Body of pancreas (tissue), 4 donors: ENCODE measurements around the gene HNRNPA2B1. TPM values are rescaled to one million over a fixed set of nuclear protein-coding genes. Genes with fewer than 3 reads are reported as not detected.

Source experiments
- ATAC-seq: fragments of 150-250 bp; one replicate; pipeline ENCODE4 v1.9.1; 2016
- DNase-seq, 4 donors: peaks; one replicate each; pipeline ENCODE4 v3.0.0-alpha.2; 2019
- H3K27ac ChIP-seq, 4 donors: fragments of 200-600 bp; sonication (generic); 1 replicate in 3 of 4; 2 replicates in 1 of 4; pipeline versions ENCODE4 v1.5.1 to v1.6.1; 2016 to 2019; ENCODE audit warnings: mild to moderate bottlenecking in 1 of 4, mixed read lengths in 1 of 4, moderate library complexity in 1 of 4
- H3K27me3 ChIP-seq, 2 donors: fragments of 200-600 bp; sonication (generic); one replicate each; pipeline ENCODE4 v1.6.0; 2016; ENCODE audit warnings: mild to moderate bottlenecking in 1 of 2
- H3K36me3 ChIP-seq, 2 donors: fragments of 200-600 bp; sonication (generic); replicated peaks in 1 of 2; 2 replicates each; pipeline ENCODE4 v1.5.1; 2016; ENCODE audit warnings: low read depth in 2 of 2; ENCODE audit not compliant: insufficient read depth in 1 of 2
- H3K4me1 ChIP-seq: fragments of 200-600 bp; sonication (generic); one replicate; pipeline ENCODE4 v1.6.0; 2016
- H3K4me3 ChIP-seq, 2 donors: fragments of 200-600 bp; sonication (generic); 1 replicate in 1 of 2; 2 replicates in 1 of 2; pipeline ENCODE4 v1.5.1; 2016 to 2019
- H3K9me3 ChIP-seq, 3 donors: fragments of 200-600 bp; sonication (generic); 1 replicate in 2 of 3; 2 replicates in 1 of 3; pipeline ENCODE4 v1.5.1; 2016
- CTCF ChIP-seq, 7 experiments: fragments of 450-650 bp in 4 of 7; fragments of 200-600 bp in 3 of 7; sonication (generic) in 3 of 7; IDR thresholded peaks; one replicate each; pipeline ENCODE4 v1.5.1; 2016 to 2019; ENCODE audit warnings: antibody characterized with exemption in 7 of 7
- POLR2A ChIP-seq, 3 donors: fragments of 450-650 bp; IDR thresholded peaks; one replicate each; pipeline ENCODE4 v1.6.1; 2016; ENCODE audit warnings: antibody characterized with exemption in 3 of 3, mild to moderate bottlenecking in 2 of 3
- WGBS, 2 donors: methylation state at CpG; one replicate each; pipeline ENCODE4 v1.1.5; 2017; 5-methylcytosine and 5-hydroxymethylcytosine counted together
- intact Hi-C: fragments of 100-400 bp; cut with DNase I; formaldehyde crosslinking; loops from one replicate; pipeline ENCODE4 v1.15.1; 2023
- total RNA-seq, 2 donors: library from RNA; depleted of rRNA; stranded (reverse); fragments of >200 nt; gene quantifications; one replicate each; pipeline ENCODE4 v1.1.0, GENCODE V29; 2016

HNRNPA2B1 gene
- total RNA-seq, 2 donors from 2014 or later: 158 to 306 TPM

GRCh38 chr7:26199301-26200037, 1.1 kb downstream of the HNRNPA2B1 start:
- H3K27ac ChIP-seq: peak overlapping the region; percentile 99 to 100 (median 100)
- intact Hi-C loops: no loop called here
- H3K4me3 ChIP-seq: peak overlapping the region; percentile 79 to 84
- no peak for TF ChIP-seq POLR2A (IDR thresholded peaks at IDR 0.05)
- TF ChIP-seq CTCF (IDR thresholded peaks at IDR 0.05): peak in 2 of 7 experiments; percentile 2 to 13
- H3K36me3 ChIP-seq: peaks cover 0 to 16% of the 10 kb centered on the region in 2 donors
- H3K27me3 ChIP-seq: no peaks in the 10 kb centered on the region
- DNase-seq: peak; percentile 69 to 80 (median 74)
- peak; percentile 10 for ATAC-seq
- H3K4me1 ChIP-seq: peaks cover 47% of the 10 kb centered on the region
- no peaks in the 10 kb centered on the region for H3K9me3 ChIP-seq
- WGBS, 2 donors: 0% methylated on average over 36 of the region's 36 CpGs

GRCh38 chr7:26198781-26199169, 1.8 kb downstream of the HNRNPA2B1 start:
- WGBS, 2 donors: 0% methylated on average over 7 of the region's 7 CpGs
- H3K27me3 ChIP-seq: no peaks in the 10 kb centered on the region
- H3K4me1 ChIP-seq: peaks cover 49% of the 10 kb centered on the region
- intact Hi-C loops: no loop called here
- ATAC-seq (no peak), DNase-seq (no peak)
- peak overlapping the region; percentile 99 to 100 (median 100) for H3K27ac ChIP-seq
- H3K36me3 ChIP-seq: peaks cover 0 to 20% of the 10 kb centered on the region in 2 donors
- H3K4me3 ChIP-seq: peak overlapping the region; percentile 79 to 84
- TF ChIP-seq CTCF (IDR thresholded peaks at IDR 0.05) (no peak), POLR2A (IDR thresholded peaks at IDR 0.05) (no peak)
- no peaks in the 10 kb centered on the region for H3K9me3 ChIP-seq

- intact Hi-C loops: no loop called here
- 0 to 1% methylated on average over 6 of the region's 6 CpGs for WGBS, 2 donors
- no peak for DNase-seq
Measured at GRCh38 chr7:26198133-26198780, 2.3 kb downstream of the HNRNPA2B1 start.

More at GRCh38 chr7:26198133-26198780, 2.3 kb downstream of the HNRNPA2B1 start:
- no peaks in the 10 kb centered on the region for H3K9me3 ChIP-seq
- H3K4me1 ChIP-seq: peaks cover 49% of the 10 kb centered on the region
- H3K36me3 ChIP-seq: peaks cover 0 to 24% of the 10 kb centered on the region in 2 donors
- no peaks in the 10 kb centered on the region for H3K27me3 ChIP-seq
- TF ChIP-seq POLR2A (IDR thresholded peaks at IDR 0.05) (peak in 2 of 3 donors; percentile 17 to 26), CTCF (IDR thresholded peaks at IDR 0.05) (peak in 6 of 7 experiments; percentile 55 to 79 (median 75))
- ATAC-seq: no peak
- peak overlapping the region in 3 of 4 donors; percentile 99 to 100 (median 99) for H3K27ac ChIP-seq
- H3K4me3 ChIP-seq: peak overlapping the region in 1 of 2 donors; percentile 84
